GM18511 (cell line): ENCODE results near the gene IRF2BP1.

ENCODE experiments used
- ATAC-seq: cut with Tn5 transposase; IDR thresholded peaks from one replicate; pipeline ENCODE4 v1.9.1; 2021; ENCODE audit warnings: mild to moderate bottlenecking, moderate library complexity; ENCODE audit not compliant: unreplicated experiment

The IRF2BP1 gene

GRCh38 chr19:45885556-45886426 lies at the start of gene IRF2BP1:
TSS of gene IRF2BP1 (minus strand) at chr19:45886141. CDS start at chr19:45885774, 367 bp downstream.
- peak; percentile 59 for ATAC-seq

GRCh38 chr19:45935267-45935666 lies 49.3 kb upstream of the IRF2BP1 start:
- no peak for ATAC-seq

GRCh38 chr19:45934551-45935230 lies 48.8 kb upstream of the IRF2BP1 start:
- ATAC-seq, result no peak

GRCh38 chr19:45933759-45934158 lies 47.8 kb upstream of the IRF2BP1 start:
- no peak for ATAC-seq

- ATAC-seq, result no peak
These were observed 45.1 kb upstream of the IRF2BP1 start for GRCh38 chr19:45931055-45931454.

DNA sequence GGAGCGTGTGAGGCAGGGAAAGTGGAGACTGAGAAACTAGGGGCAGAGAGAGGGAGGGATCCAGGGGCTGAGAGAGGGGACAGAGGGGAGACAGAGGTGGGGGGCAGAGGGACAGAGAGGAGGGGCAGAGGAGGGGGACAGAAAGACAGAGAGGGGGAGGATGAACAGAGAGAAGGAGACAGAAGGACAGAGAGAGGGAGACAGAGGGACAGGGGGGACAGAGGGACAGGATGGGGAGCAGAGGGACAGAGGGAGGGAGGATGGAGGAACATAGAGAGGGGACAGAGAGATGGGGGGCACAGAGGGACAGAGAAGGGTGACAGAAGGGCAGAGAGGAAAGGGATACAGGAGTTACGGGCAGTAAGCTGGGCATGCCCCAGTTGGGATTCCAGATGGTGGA lies 43.3 kb upstream of the IRF2BP1 start:
- ATAC-seq, result no peak

DNA sequence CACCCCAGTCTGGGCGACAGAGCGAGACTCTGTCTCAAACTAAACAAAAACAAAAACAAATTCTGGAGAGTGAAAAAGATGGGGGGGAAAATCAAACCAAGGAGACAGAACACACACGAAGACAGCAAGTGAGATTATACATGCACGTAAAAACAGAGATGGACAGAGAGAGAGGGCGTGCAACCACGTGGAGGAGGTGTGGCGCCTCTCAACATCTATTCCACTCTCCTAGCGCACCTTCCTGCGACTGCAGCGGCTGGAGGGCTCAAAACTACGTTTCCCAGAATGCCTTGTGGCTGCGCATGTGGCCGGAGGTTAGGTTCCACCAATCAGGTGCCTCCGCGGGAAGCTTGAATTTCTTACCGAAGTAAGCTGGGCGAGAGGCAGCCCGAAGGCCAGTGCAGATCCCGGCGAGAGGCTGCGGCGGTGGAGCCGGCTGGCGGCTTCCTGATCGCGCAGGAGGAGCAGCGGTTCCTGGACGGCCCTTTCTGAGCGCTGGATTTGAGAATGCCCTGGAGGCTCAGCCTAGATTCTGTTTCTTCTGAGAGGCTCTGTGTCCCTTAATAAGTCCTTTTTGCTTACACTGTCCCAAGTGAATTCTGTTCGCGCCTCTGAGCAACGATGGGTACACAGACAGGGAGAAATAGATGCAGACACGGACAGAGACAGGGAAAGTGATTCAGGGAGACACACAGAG lies 41.8 kb upstream of the IRF2BP1 start:
- ATAC-seq, result peak; percentile 59

DNA sequence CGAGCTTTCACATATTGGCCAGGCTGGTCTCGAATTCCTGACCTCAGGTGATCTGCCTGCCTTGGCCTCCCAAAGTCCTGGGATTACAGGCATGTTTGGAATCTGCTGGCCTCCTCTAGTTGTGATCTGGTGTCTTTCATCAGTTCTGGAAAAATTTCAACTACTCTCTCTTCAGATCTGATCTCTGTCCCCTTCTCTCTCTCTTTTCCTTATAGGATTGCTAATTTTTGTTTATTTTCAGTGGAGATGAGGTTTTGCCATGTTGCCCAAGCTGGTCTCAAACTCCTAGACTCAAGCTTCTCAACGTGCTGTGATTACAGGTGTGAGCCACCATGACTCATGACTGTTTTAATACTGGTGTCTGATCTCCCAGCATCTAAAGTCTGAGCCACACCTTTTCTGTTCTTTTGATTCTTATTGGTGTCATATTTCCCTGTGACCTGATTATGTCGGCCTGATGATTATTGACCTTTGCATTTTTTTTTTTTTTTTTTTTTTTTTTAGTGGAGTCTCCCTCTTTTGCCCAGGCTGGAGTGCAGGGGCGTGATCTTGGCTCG lies 39.0 kb upstream of the IRF2BP1 start:
- no peak for ATAC-seq

DNA sequence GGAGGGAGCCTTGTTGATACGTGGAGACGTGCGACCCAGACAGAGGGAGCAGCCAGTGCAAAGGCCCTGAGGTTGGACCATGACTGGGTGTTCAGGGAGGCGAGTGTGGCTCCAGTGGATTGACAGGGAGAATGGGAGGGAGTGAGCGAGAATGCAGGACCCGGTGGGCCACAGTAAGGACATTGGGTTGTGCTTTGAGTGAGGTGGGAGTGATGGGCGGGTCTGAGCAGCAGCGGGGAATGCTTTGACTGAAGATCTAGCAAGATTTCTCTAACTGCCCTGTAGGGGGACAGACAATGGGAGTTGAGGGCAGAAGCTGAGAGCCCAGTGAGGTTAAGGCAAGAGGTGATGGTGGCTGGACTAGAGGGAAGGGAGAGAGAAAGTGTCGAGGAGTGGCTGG lies 36.3 kb upstream of the IRF2BP1 start:
- no peak for ATAC-seq

- ATAC-seq, result no peak
These were observed 34.5 kb upstream of the IRF2BP1 start for GRCh38 chr19:45920458-45920857.

DNA sequence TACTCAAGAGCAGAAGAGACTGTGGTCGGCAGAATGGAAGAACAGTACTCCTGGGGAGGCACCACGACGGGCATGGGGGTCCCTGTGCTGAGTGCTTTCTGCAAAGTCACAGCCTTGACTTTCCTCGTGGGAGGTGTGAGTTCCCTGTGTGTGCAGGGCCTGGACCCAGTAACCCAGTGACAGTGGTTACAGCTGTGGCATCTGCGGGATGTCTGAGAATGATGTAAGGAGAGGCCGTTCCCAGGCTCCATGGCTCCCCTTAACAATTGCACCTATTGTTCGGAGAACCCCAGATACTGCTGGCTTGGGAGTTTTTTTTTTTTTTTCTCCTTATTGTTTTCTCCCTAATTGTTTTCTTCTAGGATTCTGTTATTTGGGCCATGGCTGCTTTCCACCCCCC lies 33.7 kb upstream of the IRF2BP1 start:
- no peak for ATAC-seq

DNA sequence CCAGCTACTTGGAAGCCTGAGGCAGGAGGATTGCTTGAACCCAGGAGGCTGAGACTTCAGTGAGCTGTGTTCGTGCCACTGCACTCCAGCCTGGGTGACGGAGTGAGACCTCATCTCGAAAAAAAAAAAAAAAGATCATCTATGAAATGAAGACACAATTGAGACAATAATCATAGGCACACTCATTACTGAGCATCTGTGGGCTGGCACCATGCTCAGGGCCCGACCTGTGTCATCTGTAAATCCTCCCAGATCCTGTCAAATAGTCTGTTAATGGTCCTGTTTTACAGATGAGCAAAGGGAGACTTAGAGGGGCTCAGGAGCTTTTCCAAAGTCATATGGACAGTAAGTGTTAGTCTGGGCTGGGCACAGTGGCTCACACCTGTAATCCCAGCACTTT lies 32.8 kb upstream of the IRF2BP1 start:
- no peak for ATAC-seq

DNA sequence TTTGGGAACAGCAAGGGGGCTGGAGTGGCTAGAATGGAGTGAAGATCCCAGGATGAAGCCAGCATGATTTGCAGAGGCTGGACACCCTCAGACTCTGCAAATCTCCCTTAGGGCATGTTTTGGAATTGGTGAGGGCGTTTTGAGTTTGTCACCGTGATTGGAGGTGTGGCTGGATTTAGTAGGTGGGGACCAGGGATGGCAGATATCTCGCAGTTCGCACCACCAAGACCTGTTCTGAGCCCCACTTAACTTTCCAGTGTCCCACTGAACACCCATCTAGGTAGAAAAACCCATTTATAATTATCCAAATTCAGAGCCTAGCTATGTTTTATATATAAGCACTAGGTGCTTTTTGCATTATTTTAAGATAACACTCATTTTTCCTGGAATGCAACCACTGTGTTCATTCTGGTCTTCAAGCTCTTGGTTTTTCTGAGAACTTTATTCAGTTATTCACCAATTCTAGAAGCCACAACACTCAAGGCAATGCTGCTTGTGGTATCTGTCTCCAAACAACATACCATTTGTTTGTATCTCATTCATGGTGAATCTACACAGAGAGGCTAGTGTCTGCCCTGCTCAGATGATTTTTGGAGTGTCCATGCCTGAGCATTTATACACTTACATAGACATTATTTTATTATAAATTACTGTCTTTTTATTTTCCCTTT lies 31.6 kb upstream of the IRF2BP1 start:
- ATAC-seq, result no peak

DNA sequence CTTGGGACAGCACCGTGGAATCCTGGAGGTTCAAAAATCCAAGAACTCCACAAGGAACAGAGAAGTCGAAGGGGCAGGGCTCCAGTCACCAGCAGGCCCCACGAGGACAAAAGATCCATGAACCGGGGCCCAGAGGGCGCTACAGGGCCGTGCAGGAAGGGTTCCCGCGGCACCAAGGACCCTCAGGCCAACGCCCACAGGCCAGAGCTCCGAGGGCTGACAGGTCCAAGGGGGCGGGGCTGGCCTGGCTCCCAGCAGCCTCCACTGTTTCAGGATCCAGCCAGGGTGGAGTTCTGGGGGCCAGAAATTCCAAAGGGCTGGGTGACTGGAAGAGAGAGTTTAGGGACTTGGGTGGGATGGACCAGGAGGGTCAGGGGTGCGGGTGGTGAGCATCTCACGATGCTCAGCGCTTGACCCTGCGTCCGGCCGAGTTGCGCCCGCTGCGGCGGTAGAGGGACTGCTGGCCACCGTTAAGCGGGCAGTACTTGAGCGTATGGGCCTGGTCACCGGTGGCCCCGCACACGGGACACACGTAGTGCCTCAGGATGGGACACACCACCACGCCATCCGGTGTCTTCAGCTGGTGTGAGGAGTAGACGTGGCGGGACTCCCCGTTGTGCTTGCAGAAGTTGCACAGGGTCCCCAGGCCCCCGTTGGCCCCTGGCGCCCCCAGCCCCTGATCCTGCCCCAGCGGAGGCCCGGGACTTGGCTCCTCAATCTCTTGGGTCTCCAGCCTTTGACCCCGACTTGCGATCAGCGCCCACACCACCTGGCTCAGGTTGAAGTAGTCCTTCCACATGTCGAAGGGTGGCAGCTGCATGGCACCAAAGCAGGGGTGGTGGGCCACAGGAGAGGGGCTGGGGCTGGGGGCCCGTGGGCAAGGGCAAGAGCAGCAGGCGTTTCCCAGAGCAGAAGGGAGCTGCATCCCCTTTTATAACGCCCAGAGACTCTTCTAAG lies 28.2 kb upstream of the IRF2BP1 start, which contains the start of gene NANOS2:
TSS of gene NANOS2 (minus strand) at position 905 of the 957 bp plus-strand sequence. CDS start at position 820, 85 bp downstream.
- ATAC-seq, result no peak

- no peak for ATAC-seq
These were observed 25.4 kb upstream of the IRF2BP1 start for GRCh38 chr19:45911291-45911690.

DNA sequence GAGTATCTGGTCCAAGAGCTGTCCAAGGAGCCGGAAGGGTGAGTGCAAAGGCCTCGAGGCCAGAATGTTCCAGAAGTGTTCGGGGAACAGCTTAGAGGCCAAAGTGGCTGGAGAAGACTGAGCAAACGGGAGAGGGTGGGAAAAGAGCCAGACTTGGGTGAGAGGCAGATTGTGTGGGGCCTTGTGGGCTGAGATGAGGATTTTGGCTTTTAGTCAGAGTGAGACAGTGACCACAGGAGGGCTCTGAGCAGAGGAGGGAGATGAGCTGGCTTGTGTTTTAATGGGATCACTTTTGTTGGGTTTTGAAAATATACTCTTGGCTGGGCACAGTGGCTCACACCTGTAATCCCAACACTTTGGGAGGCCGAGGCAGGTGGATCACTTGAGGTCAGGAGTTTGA lies 23.0 kb upstream of the IRF2BP1 start:
- no peak for ATAC-seq

DNA sequence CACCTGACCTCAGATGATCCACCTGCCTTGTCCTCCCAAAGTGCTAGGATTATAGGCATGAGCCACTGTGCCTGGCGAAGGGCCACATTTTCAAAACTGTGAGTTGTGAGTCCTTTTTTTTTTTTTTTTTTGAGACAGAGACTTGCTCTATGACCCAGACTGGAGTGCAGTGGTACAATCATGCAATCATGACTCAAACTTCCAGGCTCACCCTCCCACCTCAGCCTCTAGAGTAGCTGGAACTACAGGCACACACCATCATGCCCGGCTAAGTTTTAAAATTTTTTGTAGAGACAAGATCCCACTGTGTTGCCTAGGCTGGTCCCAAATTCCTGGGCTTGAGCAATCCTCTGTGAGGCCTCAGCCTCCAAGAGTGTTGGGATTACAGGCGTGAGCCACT lies 20.3 kb upstream of the IRF2BP1 start:
- ATAC-seq, result no peak

DNA sequence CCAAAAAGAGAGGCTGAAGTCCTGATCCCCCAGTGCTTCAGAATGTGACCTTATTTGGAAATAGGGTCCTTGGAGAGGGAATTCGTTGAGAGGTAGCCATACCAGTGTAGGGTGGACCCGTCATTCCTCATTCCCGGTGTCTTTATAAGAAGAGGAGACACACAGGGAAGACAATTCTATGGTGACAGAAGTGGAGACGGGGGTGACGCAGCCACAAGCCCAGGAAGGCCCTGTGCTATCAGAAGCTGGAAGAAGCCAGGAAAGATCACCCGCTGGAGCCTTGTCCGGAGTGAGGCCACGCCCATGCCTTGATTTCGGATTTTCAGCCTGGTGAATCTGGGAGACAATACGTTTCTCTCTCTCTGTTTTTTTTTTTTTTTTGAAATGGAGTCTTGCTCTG lies 19.1 kb upstream of the IRF2BP1 start:
- ATAC-seq, result no peak
